ENCODE results near the gene ERBB4. TPM values are rescaled to one million over a fixed set of nuclear protein-coding genes. Genes with fewer than 3 reads are reported as not detected.
"Not testable (repeated sequence)": the region's sequence is repeated elsewhere in the genome, so short reads cannot be mapped to it uniquely, and the experiment has no call there.

ERBB4 gene
- total RNA-seq, 1 donor from 2014 or later: not detected

DNA sequence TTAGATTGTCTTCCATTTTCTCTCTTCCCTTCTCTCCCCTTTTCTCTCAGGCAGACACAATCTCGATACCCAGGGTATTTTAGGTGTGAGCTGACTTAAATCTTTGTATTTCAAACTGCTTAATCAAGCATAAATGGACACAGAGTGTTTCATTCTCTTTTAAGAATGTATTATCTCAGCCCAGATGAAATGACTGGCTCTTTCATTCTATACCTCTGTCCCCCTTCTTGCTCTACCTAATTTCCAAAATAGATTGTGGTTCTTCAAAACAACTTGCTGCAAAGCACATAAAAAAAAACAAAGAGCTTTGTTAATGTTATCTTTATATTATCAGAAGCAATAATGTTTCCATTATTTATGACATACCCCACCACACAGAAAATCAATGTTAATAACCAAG lies 514.6 kb downstream of the ERBB4 start:
- H3K4me1 Mint-ChIP-seq: no peaks in the 10 kb centered on the region
- intact Hi-C loops (cut with micrococcal nuclease): no loop called here
- no peaks in the 10 kb centered on the region for H3K27me3 Mint-ChIP-seq
- no peak overlapping the region for H3K4me3 Mint-ChIP-seq
- DNase-seq: no peak
- no peak overlapping the region for H3K27ac Mint-ChIP-seq
- no peaks in the 10 kb centered on the region for H3K9me3 Mint-ChIP-seq
- no peaks in the 10 kb centered on the region for H3K36me3 Mint-ChIP-seq (ENCODE audit: low read depth)

DNA sequence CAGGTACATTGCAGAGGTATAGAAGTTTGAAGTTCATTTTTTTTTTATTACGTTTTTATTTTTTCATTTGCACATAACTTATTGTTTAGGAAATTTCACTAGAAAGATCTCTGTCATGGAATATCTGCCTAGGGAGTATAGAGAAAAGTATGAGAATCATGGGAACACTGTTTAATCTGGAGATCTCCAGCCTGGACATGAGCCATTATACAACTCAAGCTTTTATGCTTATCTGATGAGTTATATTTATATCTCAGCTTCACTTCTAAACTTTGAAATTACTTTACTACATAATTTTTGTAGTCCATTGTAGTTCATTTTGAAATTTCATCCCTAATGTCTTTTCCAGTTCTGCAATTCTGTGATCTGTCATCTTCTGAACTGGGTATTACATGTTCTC lies 515.6 kb downstream of the ERBB4 start:
- intact Hi-C loops (cut with micrococcal nuclease): no loop called here
- Mint-ChIP-seq H3K36me3 (ENCODE audit: low read depth) (no peaks in the 10 kb centered on the region), H3K4me3 (no peak overlapping the region), H3K9me3 (no peaks in the 10 kb centered on the region), H3K27me3 (no peaks in the 10 kb centered on the region), H3K4me1 (no peaks in the 10 kb centered on the region), H3K27ac (no peak overlapping the region)
- no peak for DNase-seq

DNA sequence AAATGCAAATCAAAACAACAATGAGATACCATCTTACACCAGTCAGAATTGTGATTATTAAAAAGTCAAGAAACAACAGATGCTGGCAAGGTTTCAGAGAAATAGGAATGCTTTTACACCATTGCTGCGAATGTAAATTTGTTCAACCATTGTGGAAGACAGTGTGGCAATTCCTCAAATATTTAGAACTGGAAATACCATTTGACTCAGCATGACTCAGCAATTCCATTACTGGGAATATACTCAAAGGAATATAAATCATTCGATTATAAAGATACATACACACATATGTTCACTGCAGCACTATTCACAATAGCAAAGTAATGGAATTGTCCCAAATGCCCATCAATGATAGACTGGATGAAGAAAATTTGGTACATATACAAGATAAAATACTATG lies 516.7 kb downstream of the ERBB4 start:
- Mint-ChIP-seq H3K27me3 (no peaks in the 10 kb centered on the region), H3K9me3 (no peaks in the 10 kb centered on the region), H3K36me3 (ENCODE audit: low read depth) (no peaks in the 10 kb centered on the region), H3K4me1 (no peaks in the 10 kb centered on the region), H3K4me3 (no peak overlapping the region), H3K27ac (no peak overlapping the region)
- intact Hi-C loops (cut with micrococcal nuclease): no loop called here
- no peak for DNase-seq

DNA sequence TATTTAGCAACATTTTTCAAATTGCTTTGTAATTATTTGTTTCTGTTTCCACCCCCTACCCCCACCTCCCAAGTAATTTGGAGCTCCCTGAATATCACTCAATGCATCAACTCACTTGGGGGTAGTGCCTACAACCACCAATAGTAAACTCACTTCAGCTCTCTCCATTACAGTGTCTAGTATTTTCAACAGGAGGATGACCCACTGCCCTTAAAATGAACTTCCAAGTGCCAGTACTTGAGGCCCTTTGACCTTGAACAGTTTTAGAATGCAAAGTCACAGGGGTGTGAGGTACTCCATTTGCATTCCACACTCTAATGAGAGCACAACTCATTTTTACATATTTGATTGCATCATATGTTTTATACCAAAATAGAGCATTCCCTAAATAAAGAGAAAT lies 523.0 kb downstream of the ERBB4 start:
- Mint-ChIP-seq H3K9me3 (no peaks in the 10 kb centered on the region), H3K27me3 (no peaks in the 10 kb centered on the region), H3K4me3 (no peak overlapping the region), H3K27ac (no peak overlapping the region), H3K4me1 (no peaks in the 10 kb centered on the region), H3K36me3 (ENCODE audit: low read depth) (no peaks in the 10 kb centered on the region)
- DNase-seq: no peak
- intact Hi-C loops (cut with micrococcal nuclease): no loop called here

DNA sequence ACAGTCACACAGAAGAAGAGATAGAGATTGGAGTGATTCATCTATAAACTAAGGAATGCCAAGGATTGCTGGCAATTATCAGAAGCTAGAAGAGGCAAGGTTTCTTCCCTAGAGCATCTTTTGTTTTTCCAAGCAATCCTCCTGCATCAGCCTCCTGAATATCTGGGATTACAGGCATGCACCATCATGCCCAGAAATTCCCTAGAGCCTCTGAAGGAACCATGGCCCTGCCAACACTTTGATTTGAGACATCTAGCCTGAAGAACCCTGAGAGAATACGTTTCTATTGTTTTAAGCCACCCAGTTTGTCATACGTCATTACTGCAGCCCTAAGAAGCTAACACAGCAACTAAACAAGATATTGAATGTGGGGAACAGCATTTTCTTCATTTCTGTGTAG lies 525.0 kb downstream of the ERBB4 start:
- intact Hi-C loops (cut with micrococcal nuclease): no loop called here
- Mint-ChIP-seq H3K27me3 (no peaks in the 10 kb centered on the region), H3K36me3 (ENCODE audit: low read depth) (no peaks in the 10 kb centered on the region), H3K4me1 (no peaks in the 10 kb centered on the region), H3K4me3 (no peak overlapping the region), H3K9me3 (no peaks in the 10 kb centered on the region), H3K27ac (no peak overlapping the region)
- no peak for DNase-seq

DNA sequence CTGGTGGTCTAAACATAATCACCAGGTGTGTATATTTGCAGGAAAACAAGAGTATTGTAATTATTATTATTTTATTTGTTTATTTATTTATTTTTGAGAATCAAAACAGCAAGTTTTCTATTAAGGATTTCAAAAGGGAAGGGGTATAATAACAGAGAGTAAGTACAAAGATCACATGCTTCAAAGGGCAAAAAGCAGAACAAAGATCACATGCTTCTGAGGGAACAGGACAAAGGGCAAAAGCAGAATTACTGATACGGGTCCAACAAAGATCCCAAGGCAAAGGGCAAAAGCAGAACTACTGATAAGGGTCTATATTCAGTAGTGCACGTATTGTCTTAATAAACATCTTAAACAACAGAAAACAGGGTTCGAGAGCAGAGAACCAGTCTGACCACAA lies 528.3 kb downstream of the ERBB4 start:
- H3K4me1 Mint-ChIP-seq; H3K9me3 Mint-ChIP-seq; H3K27me3 Mint-ChIP-seq; H3K4me3 Mint-ChIP-seq; DNase-seq; H3K36me3 Mint-ChIP-seq (ENCODE audit: low read depth); H3K27ac Mint-ChIP-seq; intact Hi-C loops (cut with micrococcal nuclease): not testable (repeated sequence)

DNA sequence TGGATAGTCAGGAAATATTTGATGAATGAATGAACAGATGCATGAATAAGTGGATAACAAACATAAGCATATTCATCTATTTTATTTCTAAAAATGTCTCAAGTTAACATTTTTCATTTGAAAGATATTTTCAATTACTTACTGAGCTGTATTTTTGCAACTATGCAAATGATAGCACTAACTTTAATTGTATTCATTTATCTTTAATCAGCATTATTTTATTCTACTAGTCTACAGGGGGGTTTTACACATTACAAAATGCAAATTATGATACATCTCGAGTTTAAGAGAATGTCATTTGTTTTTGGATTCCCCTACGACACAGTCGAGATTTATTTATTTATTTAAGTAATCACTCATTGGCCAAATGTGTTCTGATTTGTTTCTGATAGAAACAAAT lies 530.6 kb downstream of the ERBB4 start:
- H3K9me3 Mint-ChIP-seq: no peaks in the 10 kb centered on the region
- no peak overlapping the region for H3K27ac Mint-ChIP-seq
- no peak overlapping the region for H3K4me3 Mint-ChIP-seq
- intact Hi-C loops (cut with micrococcal nuclease): no loop called here
- H3K27me3 Mint-ChIP-seq: no peaks in the 10 kb centered on the region
- H3K36me3 Mint-ChIP-seq (ENCODE audit: low read depth): no peaks in the 10 kb centered on the region
- no peak for DNase-seq
- H3K4me1 Mint-ChIP-seq: no peaks in the 10 kb centered on the region

DNA sequence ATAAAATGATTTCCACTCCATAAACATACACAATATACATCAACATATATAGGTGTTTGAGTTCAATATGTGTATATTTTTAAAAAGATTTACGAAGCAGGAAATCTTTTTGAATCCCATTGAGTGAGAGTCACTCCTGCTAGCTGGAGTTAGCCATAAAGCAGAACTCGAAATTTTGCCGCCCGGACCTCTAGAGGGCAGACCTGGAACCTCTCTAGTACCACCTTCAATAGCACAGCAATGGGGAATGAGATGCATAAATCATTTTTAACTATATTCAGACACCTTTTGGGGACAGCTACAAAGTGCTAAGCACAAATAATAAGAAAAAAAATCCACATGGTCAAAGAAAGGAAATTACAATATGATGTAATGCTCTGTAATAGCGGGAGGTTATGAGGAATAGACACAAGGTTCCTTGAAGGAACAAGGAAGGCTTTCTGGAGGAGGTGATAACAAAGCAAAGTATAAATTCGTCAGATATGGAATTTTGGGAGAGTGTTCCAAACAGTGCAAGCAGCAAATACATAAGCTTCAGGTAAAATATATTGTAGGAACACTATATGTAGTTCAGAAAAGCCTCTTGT lies 533.4 kb downstream of the ERBB4 start:
- Mint-ChIP-seq H3K4me3 (no peak overlapping the region), H3K27me3 (no peaks in the 10 kb centered on the region), H3K27ac (no peak overlapping the region), H3K36me3 (ENCODE audit: low read depth) (no peaks in the 10 kb centered on the region), H3K9me3 (no peaks in the 10 kb centered on the region), H3K4me1 (no peaks in the 10 kb centered on the region)
- intact Hi-C loops (cut with micrococcal nuclease): no loop called here
- DNase-seq: no peak

DNA sequence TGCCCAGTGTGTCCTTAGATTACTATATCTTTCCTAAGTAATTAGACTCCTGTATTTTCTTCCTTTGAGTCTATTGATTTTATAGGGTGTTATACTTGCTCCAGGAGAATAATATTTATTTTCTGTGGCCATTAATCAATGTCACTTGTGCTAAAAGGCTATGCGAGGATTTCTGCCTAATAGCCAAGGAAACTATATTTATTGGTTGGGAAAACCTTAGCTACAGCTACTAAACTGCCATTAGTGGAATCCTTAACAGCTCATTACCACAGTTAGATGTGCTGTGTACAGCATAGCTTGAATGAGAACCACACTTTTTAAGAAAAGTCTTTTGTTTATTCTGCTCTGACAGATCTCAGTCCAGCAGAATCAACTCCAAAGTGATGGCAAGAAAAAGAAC lies 537.3 kb downstream of the ERBB4 start:
- no peaks in the 10 kb centered on the region for H3K9me3 Mint-ChIP-seq
- intact Hi-C loops (cut with micrococcal nuclease): no loop called here
- H3K27me3 Mint-ChIP-seq: no peaks in the 10 kb centered on the region
- no peak overlapping the region for H3K4me3 Mint-ChIP-seq
- H3K4me1 Mint-ChIP-seq: no peaks in the 10 kb centered on the region
- DNase-seq: no peak
- no peaks in the 10 kb centered on the region for H3K36me3 Mint-ChIP-seq (ENCODE audit: low read depth)
- no peak overlapping the region for H3K27ac Mint-ChIP-seq

DNA sequence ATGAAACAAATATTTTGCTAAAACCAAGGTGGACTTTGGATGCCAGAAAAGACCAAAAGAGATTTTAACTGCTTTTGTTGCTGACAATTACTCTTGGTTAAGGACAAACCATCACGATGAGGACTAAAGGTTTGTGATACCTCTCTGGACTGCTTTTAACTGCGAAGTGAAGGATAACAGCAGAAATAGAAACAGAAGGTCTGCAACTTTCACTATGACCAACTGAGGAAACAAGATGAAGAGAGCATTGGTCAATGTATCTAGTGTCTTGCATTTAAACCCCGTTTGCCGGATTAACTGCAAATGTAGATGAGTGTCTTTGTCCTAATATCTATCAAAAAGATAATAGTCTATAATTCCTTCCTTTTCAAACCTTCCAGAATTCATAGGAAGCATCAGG lies 541.7 kb downstream of the ERBB4 start:
- DNase-seq: no peak
- Mint-ChIP-seq H3K4me3 (no peak overlapping the region), H3K27me3 (no peaks in the 10 kb centered on the region), H3K4me1 (no peaks in the 10 kb centered on the region), H3K36me3 (ENCODE audit: low read depth) (no peaks in the 10 kb centered on the region), H3K27ac (no peak overlapping the region), H3K9me3 (no peaks in the 10 kb centered on the region)
- intact Hi-C loops (cut with micrococcal nuclease): no loop called here

DNA sequence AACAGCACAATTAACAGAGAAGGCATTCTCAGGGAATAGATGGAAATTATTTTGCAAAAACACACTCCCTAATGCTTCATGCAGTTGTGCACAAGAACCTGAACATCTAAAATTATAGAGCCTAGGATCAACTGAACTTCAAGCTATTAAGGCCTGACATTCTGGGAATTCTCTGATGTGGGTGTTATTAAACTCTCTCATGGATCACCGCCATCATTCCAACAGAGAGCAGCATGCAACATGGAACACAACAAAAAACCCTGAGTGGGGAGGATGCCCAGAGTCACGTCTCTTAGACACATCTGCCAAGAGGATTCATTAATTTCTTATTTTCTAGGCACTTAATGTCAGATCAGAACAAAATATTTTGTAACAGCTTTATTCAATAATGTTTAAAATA lies 543.8 kb downstream of the ERBB4 start:
- H3K9me3 Mint-ChIP-seq: no peaks in the 10 kb centered on the region

DNA sequence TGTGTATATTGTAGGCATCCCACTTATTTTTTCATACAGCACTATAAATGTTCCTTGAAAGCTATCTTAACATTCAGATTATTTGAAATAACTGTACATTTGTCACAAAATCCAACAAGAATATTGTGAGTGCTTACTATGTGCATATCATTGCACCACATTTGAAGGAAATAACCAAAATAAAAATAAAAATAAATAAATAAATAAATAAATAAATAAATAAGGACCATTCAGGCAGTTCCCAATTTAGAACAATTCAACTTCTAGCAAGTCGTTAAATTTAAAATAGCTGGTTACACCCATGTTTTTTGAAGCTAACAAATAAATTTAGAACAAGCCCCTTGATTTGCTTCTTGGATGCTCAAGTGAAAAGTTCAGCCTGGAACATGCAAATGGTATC lies 548.3 kb downstream of the ERBB4 start:
- no peak overlapping the region for H3K4me3 Mint-ChIP-seq
- intact Hi-C loops (cut with micrococcal nuclease): no loop called here
- no peaks in the 10 kb centered on the region for H3K9me3 Mint-ChIP-seq
- H3K27ac Mint-ChIP-seq: no peak overlapping the region
- H3K4me1 Mint-ChIP-seq: no peaks in the 10 kb centered on the region
- H3K36me3 Mint-ChIP-seq (ENCODE audit: low read depth): no peaks in the 10 kb centered on the region
- no peaks in the 10 kb centered on the region for H3K27me3 Mint-ChIP-seq
- no peak for DNase-seq

More for the DNA sequence above, 543.8 kb downstream of the ERBB4 start:
- H3K4me3 Mint-ChIP-seq: no peak overlapping the region
- H3K27ac Mint-ChIP-seq: no peak overlapping the region
- H3K4me1 Mint-ChIP-seq: no peaks in the 10 kb centered on the region
- no peak for DNase-seq
- intact Hi-C loops (cut with micrococcal nuclease): no loop called here
- H3K27me3 Mint-ChIP-seq: no peaks in the 10 kb centered on the region
- no peaks in the 10 kb centered on the region for H3K36me3 Mint-ChIP-seq (ENCODE audit: low read depth)

DNA sequence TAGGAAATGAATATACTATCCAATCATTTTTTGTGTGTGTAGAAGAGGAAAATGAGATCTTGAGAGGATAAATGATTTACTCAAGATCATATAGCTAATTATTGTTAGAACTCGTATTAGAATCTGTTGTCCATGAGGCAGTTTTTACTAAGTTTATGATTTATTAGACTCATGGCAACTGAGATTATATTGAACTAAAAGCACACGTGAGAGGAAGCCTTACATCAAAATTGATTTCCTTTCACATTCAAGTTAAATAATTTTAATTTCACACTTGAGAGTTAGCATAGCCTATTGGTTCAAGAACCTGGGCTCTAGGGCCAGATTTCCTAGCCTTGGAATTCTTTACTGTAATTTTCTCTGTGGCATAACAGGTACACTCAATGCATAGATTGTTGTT lies 552.3 kb downstream of the ERBB4 start:
- Mint-ChIP-seq H3K36me3 (ENCODE audit: low read depth) (no peaks in the 10 kb centered on the region), H3K4me1 (no peaks in the 10 kb centered on the region), H3K9me3 (no peaks in the 10 kb centered on the region), H3K27me3 (no peaks in the 10 kb centered on the region), H3K27ac (no peak overlapping the region), H3K4me3 (no peak overlapping the region)
- intact Hi-C loops (cut with micrococcal nuclease): no loop called here
- DNase-seq: no peak

DNA sequence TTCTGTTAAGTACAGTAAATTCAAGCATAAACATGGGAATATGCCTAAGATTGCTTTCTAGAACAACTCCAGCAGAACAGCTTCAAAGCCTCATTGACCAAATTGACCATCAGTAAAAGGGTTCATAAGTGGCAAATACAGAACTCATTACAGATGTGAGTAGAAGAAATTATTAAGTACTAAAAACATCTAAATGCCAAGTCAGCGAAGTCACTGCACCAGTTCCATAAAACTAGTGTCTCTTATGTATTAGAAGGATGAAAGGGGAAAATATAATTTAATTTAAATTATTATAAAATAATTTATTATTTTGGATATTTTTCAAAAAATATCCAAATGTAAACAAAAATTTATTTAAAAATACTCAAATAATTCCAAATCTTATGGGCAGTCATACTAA lies 553.2 kb downstream of the ERBB4 start:
- Mint-ChIP-seq H3K9me3 (no peaks in the 10 kb centered on the region), H3K4me1 (no peaks in the 10 kb centered on the region), H3K36me3 (ENCODE audit: low read depth) (no peaks in the 10 kb centered on the region), H3K27ac (no peak overlapping the region), H3K4me3 (no peak overlapping the region), H3K27me3 (no peaks in the 10 kb centered on the region)
- DNase-seq: no peak
- intact Hi-C loops (cut with micrococcal nuclease): no loop called here

DNA sequence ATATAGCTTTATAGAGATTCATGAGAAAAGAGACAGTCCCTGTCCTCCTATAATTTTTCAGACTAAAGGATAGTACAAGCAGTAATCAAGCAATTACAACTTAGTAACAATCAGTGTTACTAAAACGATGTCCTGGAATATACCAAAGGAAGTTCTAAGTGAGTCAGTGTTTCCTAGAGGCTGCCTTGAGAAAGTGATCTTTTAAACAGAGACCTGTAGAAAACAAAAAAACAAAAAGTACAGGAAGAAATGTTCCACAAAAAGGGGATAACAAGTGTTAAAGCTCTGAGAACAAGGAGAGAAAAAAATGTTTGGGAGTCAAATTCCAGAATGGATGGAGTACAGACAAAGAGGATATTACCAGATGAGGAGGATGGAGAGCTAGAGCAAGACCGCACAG lies 556.4 kb downstream of the ERBB4 start:
- Mint-ChIP-seq H3K27ac (no peak overlapping the region), H3K4me3 (no peak overlapping the region), H3K4me1 (no peaks in the 10 kb centered on the region), H3K27me3 (no peaks in the 10 kb centered on the region), H3K36me3 (ENCODE audit: low read depth) (no peaks in the 10 kb centered on the region), H3K9me3 (no peaks in the 10 kb centered on the region)
- DNase-seq: no peak
- intact Hi-C loops (cut with micrococcal nuclease): no loop called here
